IMR-90 (cell line): Measurements from ENCODE around the gene FRS3. TPM values are rescaled to one million over a fixed set of nuclear protein-coding genes. Genes with fewer than 3 reads are reported as not detected.

Source experiments
- ATAC-seq: fragments of 200-7000 bp; cut with Tn5 transposase; 2 replicates; pipeline ENCODE4 v1.9.1; 2020; ENCODE audit warnings: low read depth, mild to moderate bottlenecking, moderate library complexity
- BruUV-seq: library from RNA; stranded (reverse); fragments of 400-500 nt; replicated peaks from 2 replicates; lab custom pipeline; 2021; lab: Mats Ljungman, UMichigan
- CTCF ChIA-PET: fragments of 300-600 bp; formaldehyde crosslinking; extraction: SDS; loops from one replicate; lab custom pipeline; 2021; ENCODE audit warnings: antibody characterized with exemption; lab: Yijun Ruan, JAX
- POLR2A ChIA-PET: fragments of 300-600 bp; sonication (Branson Sonifier 250); formaldehyde crosslinking; loops from one replicate; lab custom pipeline; 2022; ENCODE audit warnings: antibody characterized with exemption; ENCODE audit not compliant: unreplicated experiment; lab: Charles Lee
- DNase-seq: peaks from one replicate; pipeline ENCODE4 v3.0.0; 2013
- H2AFZ ChIP-seq: replicated peaks from 2 replicates; pipeline ENCODE3; 2013; ENCODE audit warnings: low read length, mild to moderate bottlenecking; ENCODE audit not compliant: poor library complexity
- H2AK5ac ChIP-seq: 2 replicates; pipeline ENCODE4 v1.6.1; 2013; ENCODE audit warnings: low read depth, low read length, inconsistent platforms
- H2AK9ac ChIP-seq: replicated peaks from 2 replicates; pipeline ENCODE3; 2013; ENCODE audit warnings: mild to moderate bottlenecking, low read depth, low read length, moderate library complexity; ENCODE audit not compliant: poor library complexity
- H2BK120ac ChIP-seq: 2 replicates; pipeline ENCODE4 v1.6.1; 2013; ENCODE audit warnings: low read depth, low read length, inconsistent platforms
- H2BK15ac ChIP-seq: 3 replicates; pipeline ENCODE4 v1.6.1; 2013; ENCODE audit warnings: low read depth, low read length, inconsistent platforms
- H2BK20ac ChIP-seq: 2 replicates; pipeline ENCODE4 v1.6.1; 2013; ENCODE audit warnings: low read depth, mild to moderate bottlenecking, inconsistent platforms, low read length, moderate library complexity
- H2BK5ac ChIP-seq: 2 replicates; pipeline ENCODE4 v1.6.1; 2013; ENCODE audit warnings: mild to moderate bottlenecking, low read depth, low read length, inconsistent platforms; ENCODE audit not compliant: poor library complexity, severe bottlenecking
- H3K14ac ChIP-seq: replicated peaks from 2 replicates; pipeline ENCODE4 v1.6.1; 2013; ENCODE audit warnings: low read depth, low read length, inconsistent platforms
- H3K18ac ChIP-seq: 2 replicates; pipeline ENCODE4 v1.6.1; 2013; ENCODE audit warnings: low read depth, low read length, control low read depth
- H3K23ac ChIP-seq: 2 replicates; pipeline ENCODE4 v1.6.1; 2013; ENCODE audit warnings: low read depth, low read length, inconsistent platforms
- H3K27ac ChIP-seq: 2 replicates; pipeline ENCODE4 v1.5.1; 2013; ENCODE audit warnings: mild to moderate bottlenecking, control low read depth, low read length; ENCODE audit not compliant: insufficient read depth
- H3K27me3 ChIP-seq: 2 replicates; pipeline ENCODE4 v1.6.1; 2013; ENCODE audit warnings: low read length; ENCODE audit not compliant: control insufficient read depth, insufficient read depth
- H3K36me3 ChIP-seq: 2 replicates; pipeline ENCODE4 v1.6.1; 2013; ENCODE audit warnings: low read length, mixed read lengths; ENCODE audit not compliant: control insufficient read depth, insufficient read depth
- H3K4ac ChIP-seq: 2 replicates; pipeline ENCODE4 v1.6.1; 2013; ENCODE audit warnings: low read depth, low read length, inconsistent platforms
- H3K4me1 ChIP-seq: 2 replicates; pipeline ENCODE4 v1.6.1; 2013; ENCODE audit warnings: low read length, mixed read lengths; ENCODE audit not compliant: control insufficient read depth, insufficient read depth
- H3K4me2 ChIP-seq: 2 replicates; pipeline ENCODE4 v1.6.1; 2013; ENCODE audit warnings: low read depth, mild to moderate bottlenecking, control low read depth, low read length, moderate library complexity
- H3K4me3 ChIP-seq: 2 replicates; pipeline ENCODE4 v1.5.1; 2013; ENCODE audit warnings: low read depth, mild to moderate bottlenecking, control low read depth, low read length, moderate library complexity; ENCODE audit not compliant: insufficient read depth
- H3K56ac ChIP-seq: 2 replicates; pipeline ENCODE4 v1.6.1; 2013; ENCODE audit warnings: low read length, inconsistent platforms; ENCODE audit not compliant: insufficient read depth; ENCODE audit errors: extremely low read depth
- H3K79me1 ChIP-seq, 2 experiments: 2 replicates each; pipeline ENCODE4 v1.6.1; 2013; ENCODE audit warnings: low read length in 2 of 2, inconsistent platforms in 1 of 2, low read depth in 1 of 2
- H3K9ac ChIP-seq: 2 replicates; pipeline ENCODE4 v1.6.1; 2013; ENCODE audit warnings: low read depth, low read length, control low read depth
- H3K9me1 ChIP-seq: 2 replicates; pipeline ENCODE4 v1.6.1; 2013; ENCODE audit warnings: low read length, inconsistent platforms; ENCODE audit not compliant: insufficient read depth
- H3K9me3 ChIP-seq: 2 replicates; pipeline ENCODE4 v1.6.1; 2013; ENCODE audit warnings: low read length; ENCODE audit not compliant: control insufficient read depth, insufficient read depth
- H4K20me1 ChIP-seq: 2 replicates; pipeline ENCODE4 v1.6.1; 2013; ENCODE audit warnings: low read length, inconsistent platforms; ENCODE audit not compliant: insufficient read depth
- H4K5ac ChIP-seq: 2 replicates; pipeline ENCODE4 v1.6.1; 2013; ENCODE audit warnings: mild to moderate bottlenecking, low read depth, low read length, control low read depth
- H4K8ac ChIP-seq, 2 experiments: 2 replicates each; pipeline ENCODE4 v1.6.1; 2013; ENCODE audit warnings: low read depth in 2 of 2, low read length in 2 of 2, control low read depth in 1 of 2, inconsistent platforms in 1 of 2
- H4K91ac ChIP-seq: 2 replicates; pipeline ENCODE4 v1.6.1; 2013; ENCODE audit warnings: low read depth, low read length, inconsistent platforms; ENCODE audit not compliant: insufficient read depth
- RCOR1 ChIP-seq: IDR thresholded peaks from 2 replicates; pipeline ENCODE4 v1.6.1; 2012; ENCODE audit warnings: mild to moderate bottlenecking, low read length, improper control_type of control experiment; ENCODE audit not compliant: insufficient replicate concordance
- WGBS, 2 experiments: methylation state at CpG; one replicate each; pipeline versions ENCODE4 v1.1.5 to v1.1.7; 2013; ENCODE audit warnings: missing lambda C conversion rate in 2 of 2; ENCODE audit not compliant: insufficient read length in 1 of 2; ENCODE audit errors: extremely low coverage in 2 of 2; 5-methylcytosine and 5-hydroxymethylcytosine counted together
- dilution Hi-C: fragments of 300-500 bp; cut with HindIII; formaldehyde crosslinking; loops from one replicate; pipeline ENCODE4 v1.14.3; 2018; ENCODE audit warnings: low sequenced_read_pairs; ENCODE audit not compliant: unreplicated experiment
- in situ Hi-C: fragments of 300-500 bp; cut with MboI; formaldehyde crosslinking; loops from 3 replicates; pipeline ENCODE4 v1.14.3; 2019; ENCODE audit warnings: low sequenced_read_pairs, inconsistent platforms, mixed read lengths
- intact Hi-C: fragments of 100-400 bp; cut with micrococcal nuclease; formaldehyde crosslinking; loops from 2 replicates; pipeline ENCODE4 v1.10.0; 2022
- polyA plus RNA-seq, 3 experiments: library from polyadenylated mRNA; depleted of rRNA; stranded (reverse); fragments of >200 nt; gene quantifications; 2 replicates each; pipeline ENCODE4 v1.2.3, GENCODE V29; 2012; ENCODE audit warnings: low replicate concordance in 1 of 3
- total RNA-seq: library from RNA; depleted of rRNA; stranded (reverse); fragments of >200 nt; gene quantifications from 2 replicates; pipeline ENCODE4 v1.2.3, GENCODE V29; 2012

The FRS3 gene
- total and polyA plus RNA-seq, 2 of the 4 experiments (the other 2 are of a cell fraction), result 0.54 to 3.8 TPM

DNA sequence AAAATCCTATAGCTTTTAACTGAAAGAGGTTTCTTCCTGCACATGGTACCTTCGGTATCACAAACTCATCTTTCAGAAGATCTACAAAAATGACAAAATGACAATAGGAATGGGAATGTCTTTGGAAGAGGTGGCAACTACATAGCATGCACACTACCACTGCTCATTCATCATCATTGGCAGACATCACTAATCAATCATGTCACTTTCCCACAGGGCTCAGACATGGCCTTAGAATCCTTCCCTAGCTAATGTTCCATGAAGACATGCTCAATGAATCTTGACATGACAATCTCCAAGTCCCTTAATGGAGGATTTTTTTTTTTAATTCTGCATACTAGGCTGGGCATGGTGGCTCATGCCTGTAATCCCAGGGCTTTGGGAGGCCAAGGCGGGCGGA lies 29.3 kb downstream of the FRS3 start:
- ATAC-seq (no peak), DNase-seq (no peak)
- Histone ChIP-seq H3K9me1 (no peaks in the 10 kb centered on the region), H3K9me3 (no peaks in the 10 kb centered on the region), H3K79me1 (no peaks in the 10 kb centered on the region), H3K9ac (no peak overlapping the region), H3K4me3 (no peak overlapping the region), H2BK5ac (no peak overlapping the region), H4K91ac (no peak overlapping the region), H2BK15ac (no peak overlapping the region), H3K18ac (no peak overlapping the region), H4K8ac (no peak overlapping the region), H3K27me3 (peaks cover 23% of the 10 kb centered on the region), H2BK120ac (no peak overlapping the region), H2AK5ac (no peak overlapping the region), H4K5ac (no peak overlapping the region), H4K20me1 (no peaks in the 10 kb centered on the region), H3K56ac (no peak overlapping the region), H3K27ac (no peak overlapping the region), H3K23ac (no peak overlapping the region), H3K14ac (no peak overlapping the region), H2AFZ (no peak overlapping the region), H3K36me3 (no peaks in the 10 kb centered on the region), H3K4me2 (no peak overlapping the region), H2AK9ac (no peak overlapping the region), H3K4ac (no peak overlapping the region), H2BK20ac (no peak overlapping the region), H3K4me1 (no peaks in the 10 kb centered on the region)
- intact Hi-C loops, result no loop called here
- dilution Hi-C loops, result no loop called here
- TF ChIP-seq RCOR1, result no peak
- 100% methylated on average over 1 of the region's 3 CpGs; no CpG with 5 or more reads in 1 of the 2 experiments for WGBS, 2 experiments
- BruUV-seq, result no TSS peak
- CTCF ChIA-PET, result interaction anchor here (0.6 kb wide), 1 partner anchor 38 kb away, joined by 4 read pairs; no protein-coding TSS in a partner anchor
- in situ Hi-C loops, result no loop called here
- POLR2A ChIA-PET, result no interaction called here
